Loucy (cell line): ENCODE results near the gene RAB8B.

Experiments used
- CTCF ChIP-seq: fragments of 200-600 bp; sonication (generic); conservative IDR thresholded peaks from 2 replicates; pipeline ENCODE4 v1.5.1; 2014; ENCODE audit warnings: mild to moderate bottlenecking, antibody characterized with exemption, low read length
- EZH2phosphoT487 ChIP-seq: fragments of 200-600 bp; IDR thresholded peaks from 2 replicates; pipeline ENCODE4 v1.6.1; 2018; ENCODE audit warnings: antibody characterized with exemption, mild to moderate bottlenecking, moderate library complexity, borderline replicate concordance

GRCh38 chr15:63277038-63277892 is 87.9 kb downstream of the RAB8B start, which contains the start of gene APH1B:
- TF ChIP-seq CTCF (no peak), EZH2phosphoT487 (no peak)
